ENCODE measurements around the gene BRI3BP. TPM values are rescaled to one million over a fixed set of nuclear protein-coding genes. Genes with fewer than 3 reads are reported as not detected.

BRI3BP gene
- 11.1 and 16.6 TPM in 2 replicates for total RNA-seq

GRCh38 chr12:124993626-124994436, at the start of gene BRI3BP:
Gene BRI3BP (plus strand): TSS chr12:124993645. CDS start chr12:124993791, 146 bp downstream.

GRCh38 chr12:125065021-125065918, 71.8 kb downstream of the BRI3BP start, which contains the start of gene AACS:
Gene AACS (plus strand): TSS chr12:125065435. CDS start chr12:125065585, 150 bp downstream.

Other genes starting within 250 kb of the BRI3BP start
- 10.7 and 21.2 TPM in 2 replicates for gene SCARB1, start 129.8 kb upstream of the BRI3BP start, total RNA-seq
- 2,267 and 3,029 TPM in 2 replicates for gene UBC, start 79.0 kb upstream of the BRI3BP start, total RNA-seq
- gene DHX37, start 4.5 kb upstream of the BRI3BP start, total RNA-seq: 17.7 and 23.1 TPM in 2 replicates
- gene AACS, start 71.8 kb downstream of the BRI3BP start, total RNA-seq: 30.5 and 50.4 TPM in 2 replicates
- under 0.01 and 0.48 TPM in 2 replicates for gene TMEM132B, start 192.7 kb downstream of the BRI3BP start, total RNA-seq

Data from tracheal epithelial cell (primary cell).